MM.1S (cell line): ENCODE results near the gene LMLN.

ENCODE experiments used
- EZH2 ChIP-seq: fragments of 300-600 bp; sonication (generic); optimal IDR thresholded peaks from 2 replicates; pipeline ENCODE3; 2017; ENCODE audit warnings: low read depth, mild to moderate bottlenecking, antibody characterized with exemption, low read length, mixed read lengths
- EZH2phosphoT487 ChIP-seq: fragments of 300-600 bp; sonication (generic); IDR thresholded peaks from 2 replicates; pipeline ENCODE4 v1.6.1; 2018; ENCODE audit warnings: antibody characterized with exemption, low read length

DNA sequence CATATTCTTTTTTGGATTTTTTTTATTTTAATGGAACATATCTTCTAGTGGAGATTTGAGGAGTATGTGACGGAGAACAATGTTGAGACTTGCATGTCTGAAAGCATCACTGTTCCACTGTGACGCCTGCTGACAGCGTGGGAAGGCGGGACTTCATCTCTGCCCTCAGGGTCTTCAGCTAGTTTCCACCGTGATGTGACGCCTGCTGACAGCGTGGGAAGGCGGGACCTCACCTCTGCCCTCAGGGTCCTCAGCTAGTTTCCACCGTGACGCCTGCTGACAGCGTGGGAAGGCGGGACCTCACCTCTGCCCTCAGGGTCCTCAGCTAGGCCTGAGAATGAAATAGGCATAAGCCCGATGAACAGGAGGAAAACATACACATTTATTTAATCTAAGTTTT, 70.7 kb downstream of the LMLN start:
- no peak for TF ChIP-seq EZH2
- TF ChIP-seq EZH2phosphoT487: no peak
